HG03378 (cell line): ENCODE measurements around the gene GKN1.

Experiments
- ATAC-seq: cut with Tn5 transposase; IDR thresholded peaks from one replicate; pipeline ENCODE4 v1.9.1; 2021; ENCODE audit warnings: mild to moderate bottlenecking, moderate library complexity; ENCODE audit not compliant: unreplicated experiment

GKN1 gene, protein sequence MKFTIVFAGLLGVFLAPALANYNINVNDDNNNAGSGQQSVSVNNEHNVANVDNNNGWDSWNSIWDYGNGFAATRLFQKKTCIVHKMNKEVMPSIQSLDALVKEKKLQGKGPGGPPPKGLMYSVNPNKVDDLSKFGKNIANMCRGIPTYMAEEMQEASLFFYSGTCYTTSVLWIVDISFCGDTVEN

DNA sequence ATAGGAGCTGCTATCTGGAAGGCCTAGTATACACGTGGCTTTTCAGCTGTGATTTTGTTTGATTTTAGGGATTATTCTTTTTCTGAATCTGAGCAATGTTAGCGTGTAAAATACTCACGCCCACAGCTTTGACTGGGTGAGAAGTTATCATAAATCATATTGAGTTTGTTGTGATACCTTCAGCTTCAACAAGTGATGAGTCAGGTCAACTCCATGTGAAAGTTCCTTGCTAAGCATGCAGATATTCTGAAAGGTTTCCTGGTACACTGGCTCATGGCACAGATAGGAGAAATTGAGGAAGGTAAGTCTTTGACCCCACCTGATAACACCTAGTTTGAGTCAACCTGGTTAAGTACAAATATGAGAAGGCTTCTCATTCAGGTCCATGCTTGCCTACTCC lies at the start of gene GKN1:
GKN1 (plus strand) TSS at position 386 of the 400 bp plus-strand sequence. CDS start 42 bp downstream, outside the sequence.
- no peak for ATAC-seq

DNA sequence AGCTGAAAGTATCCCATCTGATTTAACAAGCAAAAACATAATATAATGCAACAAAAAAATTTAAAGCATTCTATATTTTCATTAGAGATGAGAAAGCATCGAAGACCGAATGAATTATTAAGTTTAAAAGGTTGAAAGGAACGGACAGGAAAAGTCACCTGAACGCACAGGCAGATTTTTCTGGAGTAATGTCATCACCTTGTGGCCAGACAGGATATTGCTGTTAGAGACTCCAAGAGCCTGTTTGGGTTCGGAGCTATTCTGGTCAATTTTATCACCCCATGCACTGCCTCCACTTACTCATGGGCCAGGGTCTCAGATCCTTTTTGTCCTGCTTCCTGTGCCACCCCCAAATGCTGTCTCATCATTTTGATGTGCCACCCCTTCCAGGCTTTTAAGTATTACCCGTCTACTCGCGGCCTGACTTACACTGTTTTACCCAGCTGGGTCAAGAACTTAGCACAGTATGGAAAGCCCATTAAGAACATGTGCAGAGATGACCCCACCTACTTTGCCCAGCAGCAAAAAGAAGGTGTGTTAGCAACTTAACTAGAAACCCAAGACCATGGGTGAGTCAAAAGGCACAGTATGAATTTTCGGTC lies 49.0 kb upstream of the GKN1 start:
- ATAC-seq = no peak

DNA sequence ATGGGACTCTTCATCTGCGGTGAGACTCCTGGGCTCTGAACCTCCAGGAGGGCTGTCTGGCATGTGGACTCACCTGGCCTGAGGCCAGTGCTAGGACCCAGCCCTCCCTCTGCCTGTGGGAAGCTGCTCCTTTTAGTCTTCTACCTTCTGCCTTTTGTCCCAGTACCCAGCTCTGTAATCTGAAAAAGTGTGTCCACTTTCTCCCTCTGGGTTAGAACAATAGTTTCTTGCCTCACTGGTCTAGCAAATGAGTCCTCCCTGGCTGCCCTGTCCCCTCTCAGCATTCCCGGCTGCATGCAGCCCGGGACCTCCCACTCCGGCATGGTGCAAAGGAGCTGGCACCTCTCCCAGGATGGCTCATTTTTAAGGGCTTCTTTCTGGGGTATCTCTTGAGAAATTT lies 47.6 kb upstream of the GKN1 start:
- no peak for ATAC-seq

DNA sequence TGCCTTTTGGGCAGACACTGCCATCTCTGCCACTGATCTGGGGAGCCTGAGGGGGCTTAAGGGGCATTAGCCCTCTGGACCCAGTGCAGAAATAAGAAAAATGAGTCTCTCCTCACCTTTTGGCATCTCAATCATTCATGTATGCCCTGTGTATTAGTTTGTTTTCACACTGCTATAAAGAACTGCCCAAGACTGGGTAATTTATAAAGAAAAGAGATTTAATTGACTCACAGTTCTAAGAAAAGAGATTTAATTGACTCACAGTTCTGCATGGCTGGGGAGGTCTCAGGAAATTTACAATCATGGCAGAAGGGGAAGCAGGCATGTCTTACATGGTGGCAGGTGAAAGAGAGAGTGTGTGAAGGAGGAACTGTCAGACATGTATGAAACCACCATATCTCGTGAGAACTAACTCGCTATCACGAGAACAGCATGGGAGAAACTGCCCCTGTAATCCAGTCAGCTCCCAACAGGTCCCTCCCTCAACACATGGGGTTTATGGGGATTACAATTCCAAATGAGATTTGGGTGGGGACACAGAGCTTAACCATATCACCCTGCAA lies 43.2 kb upstream of the GKN1 start:
- no peak for ATAC-seq

DNA sequence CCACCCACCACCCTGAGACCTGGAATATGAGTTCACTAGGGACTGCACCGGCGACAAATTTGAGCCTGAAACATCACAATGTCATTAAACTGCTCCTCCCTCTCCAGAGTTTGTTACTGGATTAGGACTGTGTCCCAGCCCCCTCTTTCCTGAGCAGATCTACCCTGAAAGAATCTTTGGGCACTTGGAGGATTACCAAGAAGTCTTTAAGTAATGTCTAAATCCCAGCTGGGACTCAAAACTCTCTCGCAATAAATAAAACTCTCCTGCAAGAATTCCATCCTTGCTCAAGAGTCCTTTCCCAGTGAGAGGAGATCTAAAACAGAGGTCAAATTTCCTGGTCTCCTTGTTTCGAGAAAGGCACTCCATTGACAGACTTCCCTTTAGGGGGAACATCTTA lies 42.6 kb upstream of the GKN1 start:
- ATAC-seq = no peak

DNA sequence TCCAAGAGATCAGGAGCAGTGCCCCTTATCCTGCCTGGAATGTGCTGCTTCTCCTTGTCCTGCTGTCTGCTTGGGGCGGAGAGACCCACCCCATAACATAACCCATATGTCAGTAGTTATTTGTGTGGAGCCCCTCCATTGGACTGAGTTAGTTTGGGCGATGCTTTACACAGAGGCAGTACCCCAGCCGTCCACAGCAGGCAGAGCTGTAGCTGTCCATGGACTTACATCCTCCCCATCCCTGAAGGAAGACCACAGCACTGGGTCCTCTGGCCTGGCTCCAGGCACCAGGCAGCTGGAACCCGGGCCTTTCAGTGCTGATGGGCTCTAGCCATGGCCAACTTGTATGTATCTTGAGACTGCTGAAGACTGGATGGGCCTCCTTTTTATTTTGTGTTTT lies 42.0 kb upstream of the GKN1 start:
- no peak for ATAC-seq

DNA sequence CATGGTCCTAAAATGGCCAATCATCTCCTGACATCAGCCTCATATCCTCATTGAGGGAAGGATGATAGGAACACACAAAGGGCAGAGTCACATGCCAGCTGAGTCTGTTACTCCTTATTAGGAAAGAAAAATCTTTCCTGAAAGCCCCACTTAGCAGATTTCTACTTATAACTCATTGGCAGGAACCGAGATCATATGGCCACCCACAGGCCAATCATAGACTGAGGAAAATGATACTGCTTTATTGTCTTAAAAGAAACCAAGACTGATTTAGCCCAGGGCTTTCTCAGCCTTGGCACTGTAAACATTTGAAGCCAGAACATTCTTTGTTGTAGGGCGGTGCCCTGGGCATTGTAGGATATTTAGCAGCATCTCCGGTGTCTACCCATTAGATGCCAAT lies 40.4 kb upstream of the GKN1 start:
- no peak for ATAC-seq

DNA sequence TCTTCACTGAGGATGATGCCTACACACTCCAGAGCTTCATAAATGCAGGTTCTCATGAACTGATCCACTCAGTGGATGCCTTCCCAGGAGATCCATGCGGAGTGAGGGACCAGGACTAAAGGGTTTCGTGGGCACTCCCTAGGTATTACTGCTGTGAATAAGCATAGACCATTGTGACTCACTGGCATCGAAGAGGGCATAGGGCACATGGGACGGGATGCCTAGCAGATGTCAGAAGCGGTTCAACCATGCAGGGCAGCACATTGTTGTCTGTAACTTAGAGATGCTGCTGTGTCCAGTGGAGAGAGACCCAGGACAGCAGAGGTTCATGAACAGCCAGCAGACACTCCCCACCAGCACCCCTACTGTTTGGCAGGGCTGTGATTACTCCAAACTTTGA lies 39.0 kb upstream of the GKN1 start:
- no peak for ATAC-seq

DNA sequence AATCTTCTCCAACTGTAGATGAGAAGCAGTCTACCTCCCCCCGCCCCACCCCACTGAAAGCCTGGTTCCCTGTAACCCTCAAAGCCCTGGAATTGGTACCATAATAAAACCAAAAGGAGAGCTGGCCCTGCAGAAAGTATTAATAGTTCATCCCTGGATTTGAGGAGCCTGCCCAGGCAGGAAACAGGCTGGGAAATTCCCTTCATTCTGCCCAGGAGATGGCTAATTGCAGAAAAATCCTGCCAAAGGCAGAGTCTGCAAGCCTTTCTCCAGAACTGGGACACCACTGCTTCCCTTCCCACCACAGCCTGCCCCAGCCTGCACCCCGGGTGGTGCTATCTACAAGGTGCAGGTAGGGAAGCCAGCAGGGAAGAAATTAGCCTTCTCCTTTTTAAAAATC lies 38.0 kb upstream of the GKN1 start:
- ATAC-seq = no peak

DNA sequence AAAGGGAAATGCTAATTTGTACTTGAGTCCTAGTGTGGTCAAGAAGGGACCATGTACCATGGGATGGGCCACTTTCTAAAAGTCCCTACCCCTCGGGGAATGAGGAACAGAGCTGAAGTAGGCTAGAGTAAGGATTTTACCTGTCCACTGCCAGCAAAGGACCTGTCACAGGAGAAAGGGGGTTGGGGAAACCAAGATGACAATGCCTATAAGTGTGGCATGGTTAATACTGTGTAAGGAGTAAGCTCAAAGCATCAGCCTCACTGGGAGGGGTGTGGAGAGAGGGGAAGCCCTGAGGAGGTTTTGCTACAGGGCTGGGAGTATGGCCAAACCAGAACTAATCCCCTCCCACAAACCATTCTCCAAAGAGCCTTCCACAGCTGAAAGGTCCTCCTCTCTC lies 37.5 kb upstream of the GKN1 start:
- no peak for ATAC-seq

DNA sequence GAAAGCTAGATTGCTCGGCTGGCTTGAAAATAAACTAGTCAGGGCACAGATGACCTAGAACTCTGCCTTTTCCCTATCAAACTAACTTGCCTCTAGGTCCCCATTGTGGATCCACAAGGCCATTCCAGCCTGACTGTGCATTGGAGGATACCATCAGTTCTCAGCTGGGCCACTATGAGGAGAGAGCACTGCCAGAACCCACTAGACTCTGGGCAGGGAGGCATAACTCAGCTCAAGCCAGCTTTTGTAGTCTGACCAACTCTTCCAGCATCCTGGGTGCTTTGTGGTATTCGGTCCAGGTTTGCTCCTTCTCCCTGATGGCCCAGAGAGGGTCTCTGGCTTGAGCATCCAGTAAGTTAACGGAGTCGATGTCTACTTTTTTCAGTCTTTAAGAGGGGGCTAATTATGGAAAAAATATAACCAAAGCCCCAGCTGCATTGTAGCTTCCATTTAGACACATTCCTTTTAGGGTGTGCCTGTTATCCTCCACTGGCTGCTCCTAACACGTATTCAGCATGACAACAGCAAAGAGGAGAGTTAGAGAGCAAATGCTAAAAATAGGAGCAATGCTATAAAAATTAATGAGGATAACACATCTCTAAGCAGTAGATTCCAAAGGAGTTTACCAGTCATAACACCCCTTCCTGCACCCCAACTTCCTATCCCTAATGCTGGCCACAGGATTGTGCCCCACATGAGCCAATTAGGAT lies 36.9 kb upstream of the GKN1 start:
- no peak for ATAC-seq

DNA sequence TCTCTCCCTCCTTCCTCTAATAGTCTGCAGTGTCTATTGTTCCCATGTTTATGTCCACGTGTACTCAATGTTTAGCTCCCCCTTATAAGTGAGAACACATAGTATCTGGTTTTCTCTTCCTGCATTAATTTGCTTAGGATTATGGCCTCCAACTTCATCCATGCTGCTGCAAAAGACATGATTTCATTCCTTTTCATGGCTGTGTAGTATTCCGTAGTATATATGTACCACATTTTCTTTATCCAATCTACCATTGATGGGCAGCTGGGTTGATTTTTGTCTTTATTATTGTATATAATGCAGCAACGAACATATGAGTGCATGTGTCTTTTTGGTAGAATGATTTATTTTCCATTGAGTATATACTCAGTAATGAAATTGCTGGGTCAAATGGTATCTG lies 35.5 kb upstream of the GKN1 start:
- ATAC-seq = no peak

DNA sequence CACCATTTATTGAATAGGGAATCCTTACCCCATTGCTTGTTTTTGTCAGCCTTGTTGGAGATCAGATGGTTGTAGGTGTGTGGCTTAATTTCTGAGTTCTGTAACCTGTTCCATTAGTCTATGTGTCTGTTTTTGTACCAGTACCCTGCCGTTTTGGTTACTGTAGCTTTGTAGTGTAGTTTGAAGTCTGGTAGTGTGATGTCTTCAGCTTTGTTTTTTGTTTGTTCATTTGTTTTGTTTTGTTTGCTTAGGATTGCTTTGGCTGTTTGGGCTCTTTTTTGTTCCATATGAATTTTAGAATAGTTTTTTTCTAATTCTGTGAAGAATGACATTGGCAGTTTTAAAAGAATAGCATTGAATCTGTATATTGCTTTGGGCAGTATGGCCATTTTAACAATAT lies 34.5 kb upstream of the GKN1 start:
- ATAC-seq = no peak

DNA sequence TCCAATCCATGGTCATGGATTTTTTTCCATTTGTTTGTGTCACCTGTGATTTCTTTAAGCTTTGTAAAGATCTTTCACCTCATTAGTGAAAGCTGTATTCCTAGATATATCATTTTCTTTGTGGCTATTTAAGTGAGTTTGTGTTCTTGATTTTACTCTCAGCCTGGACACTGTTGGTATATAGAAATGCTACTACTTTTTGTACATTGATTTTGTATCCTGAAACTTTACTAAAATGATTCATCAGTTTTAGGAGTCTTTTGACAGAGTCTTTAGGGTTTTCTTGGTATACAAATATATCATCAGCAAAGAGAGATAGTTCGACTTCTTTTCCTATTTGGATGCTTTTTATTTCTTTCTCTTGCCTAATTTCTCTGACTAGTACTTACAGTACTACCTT lies 34.1 kb upstream of the GKN1 start:
- no peak for ATAC-seq

DNA sequence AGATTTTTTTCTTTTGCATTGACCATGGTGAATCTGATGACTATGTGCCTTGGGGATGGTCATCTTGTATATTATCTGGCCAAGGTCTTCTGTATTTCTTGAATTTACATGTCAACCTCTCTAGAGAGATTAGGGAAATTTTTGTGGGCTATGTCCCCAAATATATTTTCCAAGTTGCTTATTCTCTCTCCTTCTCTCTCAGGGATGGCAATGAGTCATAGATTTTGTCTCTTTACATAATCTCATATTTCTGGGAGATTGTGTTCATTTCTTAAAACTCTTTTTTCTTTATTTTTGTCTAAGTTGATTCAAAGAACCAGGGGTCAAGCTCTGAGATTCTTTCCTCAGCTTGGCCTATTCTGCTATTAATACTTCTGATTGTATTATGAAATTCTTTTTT lies 31.6 kb upstream of the GKN1 start:
- no peak for ATAC-seq

DNA sequence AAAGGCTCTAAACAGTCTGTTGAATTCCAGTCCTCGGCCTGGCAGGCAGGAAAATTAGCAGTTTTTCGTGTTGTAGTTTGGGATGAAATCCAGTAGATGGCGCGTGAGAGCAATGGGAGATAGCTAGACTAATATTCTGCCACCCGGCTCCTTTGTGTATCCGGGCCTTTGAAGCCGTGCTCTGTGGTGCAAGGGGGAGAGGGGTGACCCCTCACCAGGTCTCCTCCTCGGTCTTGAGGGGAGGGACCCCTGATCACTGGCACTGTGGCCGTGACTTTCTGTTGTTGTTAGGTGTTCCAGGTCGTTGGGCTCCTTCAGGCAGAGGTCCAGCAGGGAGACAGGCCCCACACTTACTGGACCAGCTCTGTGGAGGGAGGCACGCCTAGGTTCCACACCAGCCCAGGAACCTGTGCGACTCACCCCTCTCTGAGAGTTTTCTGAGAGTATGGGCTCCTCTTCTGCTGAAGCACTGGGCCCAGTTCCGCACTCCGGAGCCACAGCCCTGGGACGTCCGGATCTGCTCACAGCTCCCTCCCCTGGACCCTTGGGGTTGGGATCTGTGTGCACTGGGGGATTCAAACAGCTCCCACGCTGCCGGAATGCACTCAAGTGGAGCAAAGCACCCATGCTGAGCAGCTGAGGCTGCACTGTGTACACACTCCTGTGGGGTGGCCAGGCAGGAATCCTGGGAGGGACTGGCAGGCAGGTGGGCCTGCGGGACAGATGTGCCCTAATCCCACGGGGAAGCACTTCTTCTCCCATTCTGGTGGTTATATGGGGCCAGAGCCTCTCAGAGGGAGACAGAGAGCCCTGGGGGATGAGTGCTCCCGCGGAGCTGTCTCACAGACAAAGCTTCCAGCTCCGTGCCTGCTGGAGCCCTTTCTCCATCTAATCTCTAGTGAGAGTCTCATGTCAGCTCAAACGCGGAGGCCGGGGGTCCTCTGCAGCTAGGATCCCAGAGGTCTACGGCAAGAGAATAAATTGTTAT lies 30.6 kb upstream of the GKN1 start:
- ATAC-seq = no peak

DNA sequence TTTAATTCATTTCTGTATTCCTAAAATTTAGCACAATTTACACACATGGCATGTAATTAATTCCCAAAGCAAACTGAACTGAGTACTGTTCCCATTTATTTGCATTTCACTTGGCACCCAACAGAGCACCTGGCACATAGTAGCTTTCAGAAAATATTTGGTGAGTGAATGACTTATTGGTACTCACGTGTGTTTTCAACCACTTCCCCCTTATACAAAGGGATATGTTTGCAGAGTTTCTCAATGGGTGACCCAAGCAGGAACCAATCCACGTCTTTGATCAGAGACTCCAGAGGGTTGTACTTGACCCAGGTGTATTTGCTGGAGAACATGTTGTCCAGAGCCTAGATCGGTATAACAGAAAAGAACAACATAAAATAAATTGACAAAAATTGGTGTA lies 28.3 kb upstream of the GKN1 start:
- no peak for ATAC-seq

DNA sequence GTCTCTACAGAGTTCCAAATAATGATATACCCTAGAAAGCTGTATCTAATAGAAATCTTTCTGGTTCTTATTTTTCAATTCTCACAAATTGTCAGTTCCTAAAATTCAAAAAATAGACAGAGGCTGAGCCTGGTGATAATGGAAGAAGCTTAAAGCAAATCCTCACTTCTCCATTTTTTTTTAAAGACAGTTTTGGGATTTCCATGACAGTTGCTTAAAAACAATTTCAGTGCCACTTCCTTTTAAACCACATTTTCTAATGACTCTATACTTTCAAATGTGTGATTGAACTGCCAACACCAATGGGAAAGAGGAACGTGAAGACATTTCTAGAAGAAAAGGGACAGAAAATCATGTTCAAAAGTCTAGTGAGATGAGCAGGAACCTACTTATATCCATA lies 25.7 kb upstream of the GKN1 start:
- no peak for ATAC-seq

DNA sequence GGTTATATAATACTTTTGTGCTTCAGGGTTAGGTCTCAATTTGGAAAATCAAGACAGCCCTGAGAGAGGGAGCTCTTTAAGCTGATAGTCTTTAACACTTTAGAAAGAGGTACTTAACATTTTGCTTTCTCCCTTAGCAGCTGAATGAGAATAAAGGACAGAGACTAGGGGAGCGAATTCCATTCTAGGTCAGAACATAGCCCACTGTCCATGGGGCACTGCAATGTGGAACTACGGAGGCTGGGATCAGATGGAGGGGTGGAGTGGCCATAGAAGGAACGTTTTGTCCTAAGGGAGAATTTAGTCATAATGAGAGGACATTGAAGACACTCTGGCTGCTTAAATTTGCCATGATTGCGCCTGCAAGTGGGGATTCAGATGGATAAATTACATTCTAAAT lies 22.5 kb upstream of the GKN1 start:
- ATAC-seq = no peak

DNA sequence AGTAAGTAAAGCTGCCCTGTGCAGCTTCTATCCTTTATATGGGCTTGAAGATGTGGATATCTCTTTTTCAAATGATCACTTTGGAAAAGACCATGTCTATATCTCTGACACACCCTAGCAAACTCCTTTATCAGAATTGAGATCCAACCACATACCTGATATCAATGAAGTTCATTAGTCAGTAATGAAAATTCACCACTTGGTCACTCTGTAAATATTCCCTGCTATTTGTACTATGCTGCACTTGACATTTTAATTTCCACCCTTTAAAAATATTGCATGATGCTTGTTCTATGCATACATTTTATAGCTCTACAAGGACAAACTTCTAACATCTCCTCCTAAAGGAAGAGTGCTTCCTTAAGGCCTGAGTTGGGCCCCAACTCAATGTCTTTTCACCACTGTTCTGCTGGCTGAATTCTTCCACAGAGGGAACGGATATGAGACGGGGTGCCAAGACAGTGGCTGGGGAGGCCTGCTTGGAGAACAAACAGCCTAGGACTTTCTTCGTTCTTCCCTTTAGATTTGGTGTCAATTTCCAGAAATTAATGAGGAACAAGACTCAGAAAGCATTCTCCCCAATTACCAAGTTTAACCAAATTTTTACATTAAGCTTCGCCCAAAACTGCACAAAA lies 21.4 kb upstream of the GKN1 start, which contains the start of gene GKN2:
GKN2 (minus strand) TSS at position 7 of the 635 bp plus-strand sequence. CDS start 32 bp downstream, outside the sequence.
- ATAC-seq = no peak
